ENCODE data around the gene ZNF497. TPM values are rescaled to one million over a fixed set of nuclear protein-coding genes. Genes with fewer than 3 reads are reported as not detected.
"Not testable (repeated sequence)": the region's sequence is repeated elsewhere in the genome, so short reads cannot be mapped to it uniquely, and the experiment has no call there.

Gene ZNF497
- total RNA-seq, 2 experiments from 2014 or later = 1.5 to 1.7 TPM

GRCh38 chr19:58326501-58326913 is 36.0 kb downstream of the ZNF497 start:
- H3K4me1 Mint-ChIP-seq = no peaks in the 10 kb centered on the region
- no peak overlapping the region for H3K27ac Mint-ChIP-seq
- no peaks in the 10 kb centered on the region for H3K27me3 Mint-ChIP-seq
- peaks cover 8% of the 10 kb centered on the region for H3K36me3 Mint-ChIP-seq
- DNase-seq = no peak
- no peak overlapping the region for H3K4me3 Mint-ChIP-seq
- no peaks in the 10 kb centered on the region for H3K9me3 Mint-ChIP-seq

GRCh38 chr19:58325311-58326022 is 37.1 kb downstream of the ZNF497 start:
- no peak for DNase-seq
- Mint-ChIP-seq H3K9me3 (no peaks in the 10 kb centered on the region), H3K4me1 (no peaks in the 10 kb centered on the region), H3K36me3 (peaks cover 8% of the 10 kb centered on the region), H3K4me3 (no peak overlapping the region), H3K27me3 (no peaks in the 10 kb centered on the region), H3K27ac (no peak overlapping the region)

GRCh38 chr19:58319241-58319640 is 43.3 kb downstream of the ZNF497 start:
- H3K4me1 Mint-ChIP-seq = no peaks in the 10 kb centered on the region
- H3K9me3 Mint-ChIP-seq = no peaks in the 10 kb centered on the region
- DNase-seq = no peak
- H3K27ac Mint-ChIP-seq = no peak overlapping the region
- no peak overlapping the region for H3K4me3 Mint-ChIP-seq
- H3K27me3 Mint-ChIP-seq = no peaks in the 10 kb centered on the region
- H3K36me3 Mint-ChIP-seq = peaks cover 25% of the 10 kb centered on the region

GRCh38 chr19:58318297-58318696 is 44.3 kb downstream of the ZNF497 start:
- no peaks in the 10 kb centered on the region for H3K4me1 Mint-ChIP-seq
- H3K27ac Mint-ChIP-seq = no peak overlapping the region
- no peak for DNase-seq
- H3K27me3 Mint-ChIP-seq = no peaks in the 10 kb centered on the region
- H3K36me3 Mint-ChIP-seq = peaks cover 28% of the 10 kb centered on the region
- no peak overlapping the region for H3K4me3 Mint-ChIP-seq
- no peaks in the 10 kb centered on the region for H3K9me3 Mint-ChIP-seq

GRCh38 chr19:58317476-58318072 is 45.0 kb downstream of the ZNF497 start:
- H3K36me3 Mint-ChIP-seq = peaks cover 31% of the 10 kb centered on the region
- no peaks in the 10 kb centered on the region for H3K27me3 Mint-ChIP-seq
- no peak for DNase-seq
- H3K9me3 Mint-ChIP-seq = no peaks in the 10 kb centered on the region
- H3K4me3 Mint-ChIP-seq = no peak overlapping the region
- H3K4me1 Mint-ChIP-seq = no peaks in the 10 kb centered on the region
- H3K27ac Mint-ChIP-seq = no peak overlapping the region

GRCh38 chr19:58315580-58315979 is 47.0 kb downstream of the ZNF497 start:
- DNase-seq = no peak
- Mint-ChIP-seq H3K27ac (peak overlapping the region; percentile 73), H3K4me3 (no peak overlapping the region), H3K4me1 (no peaks in the 10 kb centered on the region), H3K27me3 (no peaks in the 10 kb centered on the region), H3K9me3 (no peaks in the 10 kb centered on the region), H3K36me3 (peaks cover 46% of the 10 kb centered on the region)

- no peaks in the 10 kb centered on the region for H3K9me3 Mint-ChIP-seq
- H3K36me3 Mint-ChIP-seq = peaks cover 75% of the 10 kb centered on the region
- DNase-seq = no peak
- H3K27ac Mint-ChIP-seq = no peak overlapping the region
- no peaks in the 10 kb centered on the region for H3K27me3 Mint-ChIP-seq
- H3K4me1 Mint-ChIP-seq = peaks cover 25% of the 10 kb centered on the region
- H3K4me3 Mint-ChIP-seq = no peak overlapping the region
These were observed 51.1 kb downstream of the ZNF497 start for GRCh38 chr19:58311345-58311865.

- not testable (repeated sequence) for H3K27me3 Mint-ChIP-seq, H3K4me3 Mint-ChIP-seq, H3K9me3 Mint-ChIP-seq, H3K27ac Mint-ChIP-seq
- Mint-ChIP-seq H3K4me1 (peaks cover 31% of the 10 kb centered on the region), H3K36me3 (peaks cover 76% of the 10 kb centered on the region)
- peak; percentile 12 for DNase-seq
These were observed 51.9 kb downstream of the ZNF497 start for GRCh38 chr19:58310685-58311084.

GRCh38 chr19:58307736-58308135 is 54.8 kb downstream of the ZNF497 start:
- DNase-seq = no peak
- Mint-ChIP-seq H3K4me1 (peaks cover 36% of the 10 kb centered on the region), H3K27me3 (no peaks in the 10 kb centered on the region), H3K27ac (peak overlapping the region; percentile 55), H3K4me3 (no peak overlapping the region), H3K9me3 (peaks cover 2% of the 10 kb centered on the region), H3K36me3 (peaks cover 72% of the 10 kb centered on the region)

- H3K4me1 Mint-ChIP-seq = peaks cover 36% of the 10 kb centered on the region
- H3K4me3 Mint-ChIP-seq = peak overlapping the region; percentile 98
- peaks cover 3% of the 10 kb centered on the region for H3K9me3 Mint-ChIP-seq
- H3K36me3 Mint-ChIP-seq = peaks cover 70% of the 10 kb centered on the region
- no peaks in the 10 kb centered on the region for H3K27me3 Mint-ChIP-seq
- DNase-seq = no peak
- peak overlapping the region; percentile 97 for H3K27ac Mint-ChIP-seq
These were observed 56.6 kb downstream of the ZNF497 start for GRCh38 chr19:58305932-58306323.

GRCh38 chr19:58305065-58305931 is 57.3 kb downstream of the ZNF497 start, which contains the start of gene ERVK3-1:
Gene ERVK3-1, plus strand, starts transcription at chr19:58305377. Its CDS starts 6,792 bp downstream, at chr19:58312169.
- Mint-ChIP-seq H3K27ac (peak within 1 kb of the TSS; percentile 97), H3K36me3 (peaks cover 70% of the 10 kb centered on the region), H3K4me1 (peaks cover 36% of the 10 kb centered on the region), H3K4me3 (peak within 1 kb of the TSS; percentile 98), H3K9me3 (peaks cover 5% of the 10 kb centered on the region), H3K27me3 (no peaks in the 10 kb centered on the region)
- peak; percentile 96 for DNase-seq

- Mint-ChIP-seq H3K27me3 (no peaks in the 10 kb centered on the region), H3K4me3 (peak overlapping the region; percentile 98), H3K9me3 (peaks cover 5% of the 10 kb centered on the region), H3K4me1 (peaks cover 36% of the 10 kb centered on the region), H3K27ac (peak overlapping the region; percentile 97), H3K36me3 (peaks cover 73% of the 10 kb centered on the region)
- DNase-seq = no peak
These were observed 57.8 kb downstream of the ZNF497 start for GRCh38 chr19:58304748-58305064.
